ENCODE measurements around the gene CLEC4G. TPM values are rescaled to one million over a fixed set of nuclear protein-coding genes. Genes with fewer than 3 reads are reported as not detected.

Gene CLEC4G
- total and polyA plus RNA-seq, 2 of the 13 experiments (the other 11 are each of a cell fraction or from before 2014, with no cell fraction given) = not detected

GRCh38 chr19:7685546-7686445 is 46.1 kb downstream of the CLEC4G start:
- H3K4me1 ChIP-seq (ENCODE audit: insufficient read depth, low read length) = peaks cover 9% of the 10 kb centered on the region; the same call in 1 of the 2 replicates
- H3K4me2 ChIP-seq (ENCODE audit: low read depth, low read length) = no peak overlapping the region
- H3K27ac ChIP-seq (ENCODE audit: extremely low read length, insufficient read depth, low read length) = no peak overlapping the region
- ATAC-seq = no peak
- 0 out of 5 replicates have a peak, but pooled peaks cover 0 to 2% of the 10 kb centered on the region in 2 experiments for H3K36me3 ChIP-seq (replicated peaks in 1 of 2; ENCODE audit: control insufficient read depth in 1 of 2, insufficient read depth in 2 of 2, low read length in 2 of 2)
- H2AFZ ChIP-seq (ENCODE audit: low read length) = no peak overlapping the region
- intact Hi-C loops (cut with micrococcal nuclease; ENCODE audit: unreplicated experiment) = no loop called here
- in situ Hi-C loops (cut with HindIII; ENCODE audit: extremely low pct_ligation_motif_present, low pct_unique_long_range_greater_than_20kb) = loop anchor here (10.0 kb wide), 1 partner anchor 109 kb away; no protein-coding TSS in a partner anchor
- no peak overlapping the region for H3K4me3 ChIP-seq (replicated peaks in 1 of 3; ENCODE audit: insufficient read depth in 1 of 3, low read depth in 2 of 3, low read length in 3 of 3)
- H3K9me3 ChIP-seq (ENCODE audit: low read length) = no peaks in the 10 kb centered on the region
- H4K20me1 ChIP-seq (ENCODE audit: insufficient read depth, low read length) = no peaks in the 10 kb centered on the region
- peaks cover 5% of the 10 kb centered on the region for H3K79me2 ChIP-seq (ENCODE audit: insufficient read depth, low read length)
- H3K27me3 ChIP-seq (ENCODE audit: control insufficient read depth in 1 of 2, insufficient read depth in 2 of 2, low read length in 2 of 2) = peaks cover 3 to 11% of the 10 kb centered on the region in 2 experiments; a peak in 4 of 5 replicates
- ChIA-PET CTCF (ENCODE audit: low intra/inter-chr PET ratio, low total read pairs) (no interaction called here), POLR2A (interaction anchor here (0.6 kb wide), 1 partner anchor 10 kb away, joined by 3 read pairs; no protein-coding TSS in a partner anchor)
- 39% methylated on average over 19 of the region's 19 CpGs for WGBS (ENCODE audit: low lambda C conversion rate)
- no peak for FAIRE-seq
- TF ChIP-seq AGO2 (optimal IDR thresholded peaks at IDR 0.05; ENCODE audit: low read depth, low read length) = peak; percentile 81
- no peak for TF ChIP-seq NFATC3 (CRISPR knock-in tag; IDR thresholded peaks at IDR 0.05)
- TF ChIP-seq KDM2A (CRISPR knock-in tag; IDR thresholded peaks at IDR 0.05; ENCODE audit: borderline replicate concordance, low read depth) = peak; percentile 39; the same call in 1 of the 2 replicates
- TF ChIP-seq FLYWCH1 (CRISPR knock-in tag; IDR thresholded peaks at IDR 0.05) = no peak
- TF ChIP-seq ZSCAN30 (CRISPR knock-in tag; IDR thresholded peaks at IDR 0.05) = no peak
- TF ChIP-seq MEF2D (CRISPR knock-in tag; IDR thresholded peaks at IDR 0.05) = no peak
- no peak for TF ChIP-seq CENPX (CRISPR knock-in tag; IDR thresholded peaks at IDR 0.05)
- no peak for TF ChIP-seq REL (CRISPR knock-in tag; conservative IDR thresholded peaks at IDR 0.05)
- TF ChIP-seq ZC3H13 (CRISPR knock-in tag; IDR thresholded peaks at IDR 0.05) = 0 out of 2 replicates have a peak, but pooled peaks have one; percentile 49
- TF ChIP-seq AGO1 (IDR thresholded peaks at IDR 0.05; ENCODE audit: low read depth, low read length, poor library complexity, severe bottlenecking) = peak; percentile 82
- TF ChIP-seq KMT2A (CRISPR knock-in tag; IDR thresholded peaks at IDR 0.05) = no peak
- TF ChIP-seq AHR (CRISPR knock-in tag; IDR thresholded peaks at IDR 0.05) = no peak
- no peak for TF ChIP-seq THYN1 (CRISPR knock-in tag; IDR thresholded peaks at IDR 0.05; ENCODE audit: borderline replicate concordance, low read depth)
- TF ChIP-seq ZNF337 (CRISPR knock-in tag; IDR thresholded peaks at IDR 0.05; ENCODE audit: borderline replicate concordance, low read depth) = no peak
- TF ChIP-seq ZNF563 (CRISPR knock-in tag; IDR thresholded peaks at IDR 0.05) = no peak
- no peak for TF ChIP-seq SP2 (CRISPR knock-in tag; IDR thresholded peaks at IDR 0.05)
- 0 out of 2 replicates have a peak, but pooled peaks have one; percentile 51 for TF ChIP-seq AKAP8 (CRISPR knock-in tag; IDR thresholded peaks at IDR 0.05)
- TF ChIP-seq KLF11 (CRISPR knock-in tag; IDR thresholded peaks at IDR 0.05) = no peak
- TF ChIP-seq HINFP (CRISPR knock-in tag; IDR thresholded peaks at IDR 0.05; ENCODE audit: low read depth) = no peak
- no peak overlapping the region for H3K9ac ChIP-seq (ENCODE audit: insufficient read depth, low read depth, low read length)
- no TSS peak for BruUV-seq (replicated peaks)
- DNase-seq (ENCODE audit: low spot score) = no peak
